ENCODE data around the gene SMAD6.

DNA sequence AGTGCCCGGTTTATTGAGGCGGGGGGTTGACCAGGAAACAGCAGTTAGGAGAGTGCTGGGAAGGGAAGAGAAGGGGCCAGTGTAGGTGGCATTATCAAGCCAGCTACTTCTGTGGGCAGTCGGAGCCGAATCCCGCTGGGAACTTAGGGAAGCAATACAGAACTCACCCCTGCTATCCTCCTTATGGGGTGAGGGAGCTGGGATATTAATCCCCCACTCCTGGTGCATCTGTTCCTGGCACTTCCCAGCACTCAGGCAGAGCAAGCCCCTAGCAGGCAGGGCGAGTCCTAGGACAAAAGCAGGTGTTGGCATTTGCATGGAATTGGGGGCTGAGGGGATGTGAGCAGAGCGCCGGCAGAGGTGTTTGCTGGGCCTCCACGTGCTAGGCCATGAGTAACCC, 48.6 kb downstream of the SMAD6 start:
- TF ChIP-seq, protein P1, sequence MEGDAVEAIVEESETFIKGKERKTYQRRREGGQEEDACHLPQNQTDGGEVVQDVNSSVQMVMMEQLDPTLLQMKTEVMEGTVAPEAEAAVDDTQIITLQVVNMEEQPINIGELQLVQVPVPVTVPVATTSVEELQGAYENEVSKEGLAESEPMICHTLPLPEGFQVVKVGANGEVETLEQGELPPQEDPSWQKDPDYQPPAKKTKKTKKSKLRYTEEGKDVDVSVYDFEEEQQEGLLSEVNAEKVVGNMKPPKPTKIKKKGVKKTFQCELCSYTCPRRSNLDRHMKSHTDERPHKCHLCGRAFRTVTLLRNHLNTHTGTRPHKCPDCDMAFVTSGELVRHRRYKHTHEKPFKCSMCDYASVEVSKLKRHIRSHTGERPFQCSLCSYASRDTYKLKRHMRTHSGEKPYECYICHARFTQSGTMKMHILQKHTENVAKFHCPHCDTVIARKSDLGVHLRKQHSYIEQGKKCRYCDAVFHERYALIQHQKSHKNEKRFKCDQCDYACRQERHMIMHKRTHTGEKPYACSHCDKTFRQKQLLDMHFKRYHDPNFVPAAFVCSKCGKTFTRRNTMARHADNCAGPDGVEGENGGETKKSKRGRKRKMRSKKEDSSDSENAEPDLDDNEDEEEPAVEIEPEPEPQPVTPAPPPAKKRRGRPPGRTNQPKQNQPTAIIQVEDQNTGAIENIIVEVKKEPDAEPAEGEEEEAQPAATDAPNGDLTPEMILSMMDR (IDR thresholded peaks at IDR 0.05 in 2 of 3, conservative IDR thresholded peaks at IDR 0.05 in 1 of 3; ENCODE audit: borderline replicate concordance in 1 of 3, insufficient read depth in 1 of 3, low read depth in 2 of 3, low read length in 2 of 3), result no peak
- TF ChIP-seq POLR2A (IDR thresholded peaks at IDR 0.05; ENCODE audit: borderline replicate concordance, extremely low read depth, insufficient read depth, insufficient read length), result no peak
- TF ChIP-seq, protein P2, sequence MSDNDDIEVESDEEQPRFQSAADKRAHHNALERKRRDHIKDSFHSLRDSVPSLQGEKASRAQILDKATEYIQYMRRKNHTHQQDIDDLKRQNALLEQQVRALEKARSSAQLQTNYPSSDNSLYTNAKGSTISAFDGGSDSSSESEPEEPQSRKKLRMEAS (IDR thresholded peaks at IDR 0.05), result no peak

Measured in HCT116 (cell line).